Stimulated activated CD4-positive, alpha-beta T cell treated with anti-CD3 and anti-CD28 coated beads, Interleukin-4, amount 100 ng/mL, for 1 hour (primary cell): Measurements from ENCODE around the gene RAPGEF3.

Source experiments
- DNase-seq: peaks from one replicate; pipeline ENCODE4 v3.0.0-alpha.2; 2020

Gene RAPGEF3

GRCh38 chr12:47758834-47759690 is at the start of gene RAPGEF3:
Gene RAPGEF3 (minus strand): TSS chr12:47758880. CDS start chr12:47758556, 324 bp downstream.
- DNase-seq, result peak; percentile 70

- peak; percentile 76 for DNase-seq
Observed at GRCh38 chr12:47808050-47808449, 49.4 kb upstream of the RAPGEF3 start.

GRCh38 chr12:47807338-47807737 is 48.7 kb upstream of the RAPGEF3 start:
- no peak for DNase-seq

GRCh38 chr12:47805417-47805816 is 46.7 kb upstream of the RAPGEF3 start:
- DNase-seq, result no peak

GRCh38 chr12:47804171-47804570 is 45.5 kb upstream of the RAPGEF3 start:
- DNase-seq, result no peak

GRCh38 chr12:47803191-47803875 is 44.7 kb upstream of the RAPGEF3 start:
- DNase-seq, result no peak

- no peak for DNase-seq
Observed at GRCh38 chr12:47802312-47802711, 43.6 kb upstream of the RAPGEF3 start.

- DNase-seq, result no peak
Observed at GRCh38 chr12:47801904-47802246, 43.2 kb upstream of the RAPGEF3 start.

- no peak for DNase-seq
Observed at GRCh38 chr12:47801170-47801903, 42.7 kb upstream of the RAPGEF3 start.

GRCh38 chr12:47800582-47800981 is 41.9 kb upstream of the RAPGEF3 start:
- DNase-seq, result no peak

GRCh38 chr12:47799357-47799955 is 40.8 kb upstream of the RAPGEF3 start:
- DNase-seq, result no peak

GRCh38 chr12:47798382-47798948 is 39.8 kb upstream of the RAPGEF3 start:
- DNase-seq, result no peak

GRCh38 chr12:47797441-47797840 is 38.8 kb upstream of the RAPGEF3 start:
- no peak for DNase-seq

GRCh38 chr12:47795814-47796411 is 37.2 kb upstream of the RAPGEF3 start:
- no peak for DNase-seq

GRCh38 chr12:47795121-47795813 is 36.6 kb upstream of the RAPGEF3 start:
- DNase-seq, result no peak

GRCh38 chr12:47794679-47795078 is 36.0 kb upstream of the RAPGEF3 start:
- DNase-seq, result no peak

- no peak for DNase-seq
Observed at GRCh38 chr12:47793015-47793681, 34.5 kb upstream of the RAPGEF3 start.

GRCh38 chr12:47791874-47792273 is 33.2 kb upstream of the RAPGEF3 start:
- DNase-seq, result no peak

GRCh38 chr12:47791351-47791746 is 32.7 kb upstream of the RAPGEF3 start:
- no peak for DNase-seq

- no peak for DNase-seq
Observed at GRCh38 chr12:47790676-47791350, 32.1 kb upstream of the RAPGEF3 start.
